Loucy (cell line): Measurements from ENCODE around the gene MAP3K20.

Source experiments
- H2AFZ ChIP-seq: fragments of 200-600 bp; sonication (generic); 2 replicates; pipeline ENCODE4 v1.6.0; 2016; ENCODE audit warnings: antibody characterized with exemption, mild to moderate bottlenecking, low read length, moderate library complexity
- H3F3A ChIP-seq: fragments of 200-600 bp; 2 replicates; pipeline ENCODE4 v1.6.0; 2016; ENCODE audit warnings: antibody characterized with exemption, low read depth, mild to moderate bottlenecking
- H3K27me3 ChIP-seq: fragments of 200-600 bp; sonication (generic); 2 replicates; pipeline ENCODE4 v1.6.1; 2014; ENCODE audit warnings: low read length, mild to moderate bottlenecking; ENCODE audit not compliant: insufficient read depth, poor library complexity, severe bottlenecking
- H3K36me3 ChIP-seq: fragments of 200-600 bp; sonication (generic); 2 replicates; pipeline ENCODE4 v1.6.1; 2016; ENCODE audit warnings: low read length; ENCODE audit not compliant: insufficient read depth
- H3K4me1 ChIP-seq: fragments of 200-600 bp; sonication (generic); 2 replicates; pipeline ENCODE4 v1.5.1; 2014; ENCODE audit warnings: low read length, mild to moderate bottlenecking; ENCODE audit not compliant: insufficient read depth, poor library complexity, severe bottlenecking
- H3K4me2 ChIP-seq: fragments of 200-600 bp; sonication (generic); 2 replicates; pipeline ENCODE4 v1.6.0; 2014; ENCODE audit warnings: antibody characterized with exemption, low read length, low read depth, mild to moderate bottlenecking; ENCODE audit not compliant: poor library complexity, severe bottlenecking
- H3K4me3 ChIP-seq: fragments of 200-600 bp; sonication (generic); 2 replicates; pipeline ENCODE4 v1.5.1; 2014; ENCODE audit warnings: low read length, mild to moderate bottlenecking, mixed read lengths; ENCODE audit not compliant: poor library complexity, severe bottlenecking
- H3K79me2 ChIP-seq: fragments of 200-600 bp; sonication (generic); 2 replicates; pipeline ENCODE4 v1.6.1; 2014; ENCODE audit warnings: low read length; ENCODE audit not compliant: insufficient read depth
- H3K9ac ChIP-seq: fragments of 200-600 bp; sonication (generic); 2 replicates; pipeline ENCODE4 v1.6.0; 2014; ENCODE audit warnings: mild to moderate bottlenecking, low read depth, low read length, moderate library complexity; ENCODE audit not compliant: poor library complexity, severe bottlenecking
- H3K9me2 ChIP-seq: fragments of 200-600 bp; sonication (generic); replicated peaks from 2 replicates; pipeline ENCODE4 v1.6.1; 2016; ENCODE audit warnings: low read depth, low read length, mixed read lengths
- H3K9me3 ChIP-seq: fragments of 200-600 bp; sonication (generic); 2 replicates; pipeline ENCODE4 v1.6.1; 2014; ENCODE audit warnings: mild to moderate bottlenecking, antibody characterized with exemption, low read length, low read depth; ENCODE audit not compliant: insufficient read depth
- H4K20me1 ChIP-seq: fragments of 200-600 bp; sonication (generic); 2 replicates; pipeline ENCODE4 v1.6.0; 2014; ENCODE audit warnings: antibody characterized with exemption, low read length, mild to moderate bottlenecking; ENCODE audit not compliant: insufficient read depth, poor library complexity, severe bottlenecking
- EZH2phosphoT487 ChIP-seq: fragments of 200-600 bp; IDR thresholded peaks from 2 replicates; pipeline ENCODE4 v1.6.1; 2018; ENCODE audit warnings: antibody characterized with exemption, mild to moderate bottlenecking, moderate library complexity, borderline replicate concordance
- TF ChIP-seq, protein P1 (sequence below): fragments of 200-600 bp; sonication (generic); conservative IDR thresholded peaks from 2 replicates; pipeline ENCODE4 v1.5.1; 2014; ENCODE audit warnings: mild to moderate bottlenecking, antibody characterized with exemption, low read length

MAP3K20 gene

DNA sequence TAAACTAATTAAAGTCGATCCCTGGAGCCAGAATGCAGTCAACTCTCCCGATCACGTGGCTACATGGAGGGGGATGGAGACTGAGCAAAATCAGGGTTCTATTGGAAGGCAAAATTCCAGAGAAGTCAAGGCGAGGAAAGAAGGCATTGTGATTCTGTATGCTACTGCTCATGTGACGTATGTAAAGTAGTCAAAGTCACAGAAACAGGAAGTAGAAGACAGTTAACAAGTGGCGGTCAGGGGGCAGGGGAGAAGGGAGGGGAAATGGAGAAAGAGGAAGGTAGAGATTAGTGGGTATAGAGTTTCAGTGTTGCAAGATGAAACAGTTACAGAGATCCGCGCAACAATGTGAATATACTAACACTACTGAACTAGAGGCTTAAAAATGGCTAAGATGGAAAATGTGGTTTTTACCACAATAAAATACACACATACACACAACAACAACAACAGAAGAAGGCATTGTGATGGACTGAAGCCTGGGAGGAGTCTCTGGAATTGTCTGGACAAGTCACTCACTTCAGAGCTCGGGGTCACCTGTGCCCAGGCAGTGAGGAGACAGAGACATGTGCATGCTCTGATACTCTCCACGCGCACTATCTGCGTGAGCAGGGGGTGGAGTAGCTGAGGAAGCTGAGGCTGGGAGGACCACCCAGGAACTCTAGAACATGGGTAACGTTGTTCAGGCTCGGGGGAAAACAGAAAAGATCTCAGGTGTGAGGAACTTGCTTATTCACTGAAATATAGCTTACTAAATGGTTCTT is 189.1 kb downstream of the MAP3K20 start:
- Histone ChIP-seq H3K36me3 (no peaks in the 10 kb centered on the region), H3K9me2 (no peaks in the 10 kb centered on the region), H3K79me2 (no peaks in the 10 kb centered on the region), H3K9ac (peak overlapping the region; percentile 59), H3K4me3 (peak overlapping the region; percentile 58), H3F3A (no peaks in the 10 kb centered on the region), H3K27me3 (no peaks in the 10 kb centered on the region), H3K4me2 (peak overlapping the region; percentile 71), H3K4me1 (peaks cover 26% of the 10 kb centered on the region), H4K20me1 (no peaks in the 10 kb centered on the region), H2AFZ (peak overlapping the region; percentile 79), H3K9me3 (no peaks in the 10 kb centered on the region)
- no peak for TF ChIP-seq EZH2phosphoT487
- TF ChIP-seq, protein P1, sequence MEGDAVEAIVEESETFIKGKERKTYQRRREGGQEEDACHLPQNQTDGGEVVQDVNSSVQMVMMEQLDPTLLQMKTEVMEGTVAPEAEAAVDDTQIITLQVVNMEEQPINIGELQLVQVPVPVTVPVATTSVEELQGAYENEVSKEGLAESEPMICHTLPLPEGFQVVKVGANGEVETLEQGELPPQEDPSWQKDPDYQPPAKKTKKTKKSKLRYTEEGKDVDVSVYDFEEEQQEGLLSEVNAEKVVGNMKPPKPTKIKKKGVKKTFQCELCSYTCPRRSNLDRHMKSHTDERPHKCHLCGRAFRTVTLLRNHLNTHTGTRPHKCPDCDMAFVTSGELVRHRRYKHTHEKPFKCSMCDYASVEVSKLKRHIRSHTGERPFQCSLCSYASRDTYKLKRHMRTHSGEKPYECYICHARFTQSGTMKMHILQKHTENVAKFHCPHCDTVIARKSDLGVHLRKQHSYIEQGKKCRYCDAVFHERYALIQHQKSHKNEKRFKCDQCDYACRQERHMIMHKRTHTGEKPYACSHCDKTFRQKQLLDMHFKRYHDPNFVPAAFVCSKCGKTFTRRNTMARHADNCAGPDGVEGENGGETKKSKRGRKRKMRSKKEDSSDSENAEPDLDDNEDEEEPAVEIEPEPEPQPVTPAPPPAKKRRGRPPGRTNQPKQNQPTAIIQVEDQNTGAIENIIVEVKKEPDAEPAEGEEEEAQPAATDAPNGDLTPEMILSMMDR = no peak

GRCh38 chr2:173271135-173271534 is 195.5 kb downstream of the MAP3K20 start:
- H3K9me3 ChIP-seq = no peaks in the 10 kb centered on the region
- TF ChIP-seq, protein P1 = no peak
- no peak for TF ChIP-seq EZH2phosphoT487
- H3K79me2 ChIP-seq = no peaks in the 10 kb centered on the region
- H3K27me3 ChIP-seq = no peaks in the 10 kb centered on the region
- H4K20me1 ChIP-seq = no peaks in the 10 kb centered on the region
- H3K4me2 ChIP-seq = no peak overlapping the region
- peaks cover 3% of the 10 kb centered on the region for H3K4me1 ChIP-seq
- H2AFZ ChIP-seq = no peak overlapping the region
- no peaks in the 10 kb centered on the region for H3K9me2 ChIP-seq
- H3K36me3 ChIP-seq = no peaks in the 10 kb centered on the region
- no peaks in the 10 kb centered on the region for H3F3A ChIP-seq
- H3K4me3 ChIP-seq = no peak overlapping the region
- H3K9ac ChIP-seq = no peak overlapping the region

GRCh38 chr2:173271825-173272224 is 196.2 kb downstream of the MAP3K20 start:
- no peaks in the 10 kb centered on the region for H3K9me2 ChIP-seq
- H2AFZ ChIP-seq = no peak overlapping the region
- H3K36me3 ChIP-seq = no peaks in the 10 kb centered on the region
- H3K9me3 ChIP-seq = no peaks in the 10 kb centered on the region
- peaks cover 3% of the 10 kb centered on the region for H3K4me1 ChIP-seq
- H4K20me1 ChIP-seq = no peaks in the 10 kb centered on the region
- no peak for TF ChIP-seq EZH2phosphoT487
- TF ChIP-seq, protein P1 = no peak
- no peak overlapping the region for H3K4me3 ChIP-seq
- no peak overlapping the region for H3K4me2 ChIP-seq
- H3K27me3 ChIP-seq = no peaks in the 10 kb centered on the region
- H3F3A ChIP-seq = no peaks in the 10 kb centered on the region
- H3K9ac ChIP-seq = no peak overlapping the region
- no peaks in the 10 kb centered on the region for H3K79me2 ChIP-seq
